ENCODE results near the gene TRAPPC10. TPM values are rescaled to one million over a fixed set of nuclear protein-coding genes. Genes with fewer than 3 reads are reported as not detected.

Gene TRAPPC10
- total and polyA plus RNA-seq, 9 of the 15 experiments (the other 6 are each of a cell fraction or from before 2014, with no cell fraction given): 1.1 to 33.8 (median 24.3) TPM

DNA sequence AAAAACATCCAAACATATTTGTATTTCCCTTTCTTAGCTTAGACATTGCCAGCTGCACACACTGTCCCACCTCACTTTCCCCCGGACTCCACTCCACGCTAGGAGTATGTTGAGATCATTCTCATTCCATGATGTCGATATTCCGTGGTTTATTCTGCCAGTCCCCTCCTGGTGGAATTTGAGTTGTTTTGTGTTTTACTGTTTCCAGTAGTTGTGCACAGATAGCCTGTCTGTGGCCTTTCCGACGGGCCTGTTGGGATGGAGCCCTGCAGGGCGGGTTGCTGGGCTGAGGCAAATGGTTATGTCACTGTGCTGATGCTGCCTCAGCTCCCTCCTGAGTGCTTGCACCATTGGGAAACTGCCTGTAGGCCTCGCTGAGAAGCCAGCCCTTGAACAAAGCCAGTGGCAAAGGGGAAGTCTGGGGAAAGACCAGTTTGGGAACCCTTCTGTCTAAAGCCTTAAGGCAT, 12.8 kb downstream of the TRAPPC10 start (continued):
- TF ChIP-seq, protein P1, sequence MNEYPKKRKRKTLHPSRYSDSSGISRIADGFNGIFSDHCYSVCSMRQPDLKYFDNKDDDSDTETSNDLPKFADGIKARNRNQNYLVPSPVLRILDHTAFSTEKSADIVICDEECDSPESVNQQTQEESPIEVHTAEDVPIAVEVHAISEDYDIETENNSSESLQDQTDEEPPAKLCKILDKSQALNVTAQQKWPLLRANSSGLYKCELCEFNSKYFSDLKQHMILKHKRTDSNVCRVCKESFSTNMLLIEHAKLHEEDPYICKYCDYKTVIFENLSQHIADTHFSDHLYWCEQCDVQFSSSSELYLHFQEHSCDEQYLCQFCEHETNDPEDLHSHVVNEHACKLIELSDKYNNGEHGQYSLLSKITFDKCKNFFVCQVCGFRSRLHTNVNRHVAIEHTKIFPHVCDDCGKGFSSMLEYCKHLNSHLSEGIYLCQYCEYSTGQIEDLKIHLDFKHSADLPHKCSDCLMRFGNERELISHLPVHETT (CRISPR knock-in tag; conservative IDR thresholded peaks at IDR 0.05 in 1 of 2, IDR thresholded peaks at IDR 0.05 in 1 of 2): no peak; a peak in 1 of 4 replicates
- TF ChIP-seq GABPB1 (CRISPR knock-in tag; IDR thresholded peaks at IDR 0.05) (no peak), ZNF24 (IDR thresholded peaks at IDR 0.05) (no peak), SIX5 (IDR thresholded peaks at IDR 0.05; ENCODE audit: borderline replicate concordance in 1 of 2, insufficient read depth in 1 of 2, low read depth in 1 of 2, low read length in 2 of 2) (no peak), TAF9B (IDR thresholded peaks at IDR 0.05; ENCODE audit: partially characterized antibody) (no peak), BMI1 (IDR thresholded peaks at IDR 0.05; ENCODE audit: low read length) (no peak), FOXK1 (CRISPR knock-in tag; IDR thresholded peaks at IDR 0.05; ENCODE audit: borderline replicate concordance) (no peak), TEAD4 (IDR thresholded peaks at IDR 0.05; ENCODE audit: low read length) (0 out of 2 replicates have a peak, but pooled peaks have one; percentile 9), TEAD4 (CRISPR knock-in tag; IDR thresholded peaks at IDR 0.05; ENCODE audit: borderline replicate concordance) (no peak), ZNF445 (CRISPR knock-in tag; IDR thresholded peaks at IDR 0.05; ENCODE audit: low read depth) (no peak), CUX1 (CRISPR knock-in tag; IDR thresholded peaks at IDR 0.05) (no peak), SMAD3 (CRISPR knock-in tag; conservative IDR thresholded peaks at IDR 0.05) (no peak), ZNF75A (CRISPR knock-in tag; IDR thresholded peaks at IDR 0.05) (no peak), MEF2A (IDR thresholded peaks at IDR 0.05; ENCODE audit: control insufficient read depth, low read depth, low read length) (no peak)
- TF ChIP-seq, protein P2, sequence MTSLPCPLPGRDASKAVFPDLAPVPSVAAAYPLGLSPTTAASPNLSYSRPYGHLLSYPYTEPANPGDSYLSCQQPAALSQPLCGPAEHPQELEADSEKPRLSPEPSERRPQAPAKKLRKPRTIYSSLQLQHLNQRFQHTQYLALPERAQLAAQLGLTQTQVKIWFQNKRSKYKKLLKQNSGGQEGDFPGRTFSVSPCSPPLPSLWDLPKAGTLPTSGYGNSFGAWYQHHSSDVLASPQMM (CRISPR knock-in tag; IDR thresholded peaks at IDR 0.05): no peak
- TF ChIP-seq, protein P3, sequence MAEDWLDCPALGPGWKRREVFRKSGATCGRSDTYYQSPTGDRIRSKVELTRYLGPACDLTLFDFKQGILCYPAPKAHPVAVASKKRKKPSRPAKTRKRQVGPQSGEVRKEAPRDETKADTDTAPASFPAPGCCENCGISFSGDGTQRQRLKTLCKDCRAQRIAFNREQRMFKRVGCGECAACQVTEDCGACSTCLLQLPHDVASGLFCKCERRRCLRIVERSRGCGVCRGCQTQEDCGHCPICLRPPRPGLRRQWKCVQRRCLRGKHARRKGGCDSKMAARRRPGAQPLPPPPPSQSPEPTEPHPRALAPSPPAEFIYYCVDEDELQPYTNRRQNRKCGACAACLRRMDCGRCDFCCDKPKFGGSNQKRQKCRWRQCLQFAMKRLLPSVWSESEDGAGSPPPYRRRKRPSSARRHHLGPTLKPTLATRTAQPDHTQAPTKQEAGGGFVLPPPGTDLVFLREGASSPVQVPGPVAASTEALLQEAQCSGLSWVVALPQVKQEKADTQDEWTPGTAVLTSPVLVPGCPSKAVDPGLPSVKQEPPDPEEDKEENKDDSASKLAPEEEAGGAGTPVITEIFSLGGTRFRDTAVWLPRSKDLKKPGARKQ (CRISPR knock-in tag; IDR thresholded peaks at IDR 0.05): no peak
- TF ChIP-seq, protein P4, sequence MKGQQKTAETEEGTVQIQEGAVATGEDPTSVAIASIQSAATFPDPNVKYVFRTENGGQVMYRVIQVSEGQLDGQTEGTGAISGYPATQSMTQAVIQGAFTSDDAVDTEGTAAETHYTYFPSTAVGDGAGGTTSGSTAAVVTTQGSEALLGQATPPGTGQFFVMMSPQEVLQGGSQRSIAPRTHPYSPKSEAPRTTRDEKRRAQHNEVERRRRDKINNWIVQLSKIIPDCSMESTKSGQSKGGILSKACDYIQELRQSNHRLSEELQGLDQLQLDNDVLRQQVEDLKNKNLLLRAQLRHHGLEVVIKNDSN (CRISPR knock-in tag; IDR thresholded peaks at IDR 0.05): 0 out of 2 replicates have a peak, but pooled peaks have one; percentile 17

Data from K562 (cell line).